Smooth muscle cell (in vitro differentiated cells): Measurements from ENCODE around the gene PIK3C2G. TPM values are rescaled to one million over a fixed set of nuclear protein-coding genes. Genes with fewer than 3 reads are reported as not detected.

Source experiments
- DNase-seq: peaks from one replicate; lab custom pipeline; 2025; ENCODE audit not compliant: unreplicated experiment; lab: John Stamatoyannopoulos, UW
- H2AFZ ChIP-seq: fragments of 200-600 bp; sonication (generic); 2 replicates; pipeline ENCODE4 v1.6.0; 2016; ENCODE audit warnings: antibody characterized with exemption, low read depth, mild to moderate bottlenecking
- H3F3A ChIP-seq: fragments of 200-600 bp; sonication (generic); 2 replicates; pipeline ENCODE4 v1.6.0; 2017; ENCODE audit warnings: antibody characterized with exemption, low read depth
- H3K27ac ChIP-seq: fragments of 200-600 bp; sonication (generic); 2 replicates; pipeline ENCODE4 v1.5.1; 2016; ENCODE audit warnings: low read depth, mild to moderate bottlenecking
- H3K27me3 ChIP-seq: fragments of 200-600 bp; sonication (generic); 2 replicates; pipeline ENCODE4 v1.6.1; 2016; ENCODE audit warnings: low read depth, mild to moderate bottlenecking
- H3K36me3 ChIP-seq: fragments of 200-600 bp; sonication (generic); 2 replicates; pipeline ENCODE4 v1.5.1; 2016; ENCODE audit warnings: low read depth
- H3K4me1 ChIP-seq: fragments of 200-600 bp; sonication (generic); 2 replicates; pipeline ENCODE4 v1.5.1; 2016; ENCODE audit warnings: low read depth
- H3K4me2 ChIP-seq: fragments of 200-600 bp; sonication (generic); 2 replicates; pipeline ENCODE4 v1.6.0; 2016; ENCODE audit warnings: mild to moderate bottlenecking
- H3K4me3 ChIP-seq: fragments of 200-600 bp; sonication (generic); 2 replicates; pipeline ENCODE4 v1.5.1; 2016; ENCODE audit warnings: mild to moderate bottlenecking
- H3K79me2 ChIP-seq: fragments of 200-600 bp; sonication (generic); 2 replicates; pipeline ENCODE4 v1.6.0; 2016; ENCODE audit warnings: low read depth, mild to moderate bottlenecking
- H3K9ac ChIP-seq: fragments of 200-600 bp; sonication (generic); 2 replicates; pipeline ENCODE4 v1.6.0; 2016; ENCODE audit warnings: low read depth
- H3K9me3 ChIP-seq: fragments of 200-600 bp; sonication (generic); replicated peaks from 2 replicates; pipeline ENCODE4 v1.5.1; 2016; ENCODE audit warnings: low read depth
- H4K20me1 ChIP-seq: fragments of 200-600 bp; sonication (generic); 2 replicates; pipeline ENCODE4 v1.6.0; 2016; ENCODE audit warnings: low read depth
- CTCF ChIP-seq: fragments of 200-600 bp; sonication (generic); IDR thresholded peaks from 2 replicates; pipeline ENCODE4 v1.5.1; 2017; ENCODE audit warnings: borderline replicate concordance, mild to moderate bottlenecking, antibody characterized with exemption; ENCODE audit not compliant: insufficient read depth, poor library complexity, severe bottlenecking
- WGBS: methylation state at CpG from one replicate; pipeline ENCODE4 v1.1.7; 2016; ENCODE audit warnings: low lambda C conversion rate; 5-methylcytosine and 5-hydroxymethylcytosine counted together
- polyA plus RNA-seq: library from polyadenylated mRNA; unstranded; fragments of >200 nt; fragmentation: Nextera tagmentation; extraction: Ambion mirVana; gene quantifications from 2 replicates; pipeline ENCODE4 v1.2.1, GENCODE V29; 2016
- total RNA-seq: library from RNA; depleted of rRNA; stranded (reverse); fragments of >200 nt; gene quantifications from 2 replicates; pipeline ENCODE4 v1.2.3, GENCODE V29; 2014

PIK3C2G gene
- total and polyA plus RNA-seq, 2 experiments from 2014 or later = 0.63 TPM; not detected in 1

- H4K20me1 ChIP-seq = no peaks in the 10 kb centered on the region
- peak overlapping the region; percentile 18 for H2AFZ ChIP-seq
- no peak for TF ChIP-seq CTCF
- 48% methylated on average over 3 of the region's 3 CpGs for WGBS
- H3K79me2 ChIP-seq = no peaks in the 10 kb centered on the region
- no peaks in the 10 kb centered on the region for H3K27me3 ChIP-seq
- H3K9me3 ChIP-seq = no peaks in the 10 kb centered on the region
- no peak overlapping the region for H3K9ac ChIP-seq
- H3K4me3 ChIP-seq = no peak overlapping the region
- H3K4me2 ChIP-seq = no peak overlapping the region
- H3K4me1 ChIP-seq = no peaks in the 10 kb centered on the region
- no peak overlapping the region for H3K27ac ChIP-seq
- H3F3A ChIP-seq = no peaks in the 10 kb centered on the region
- DNase-seq = no peak
- no peaks in the 10 kb centered on the region for H3K36me3 ChIP-seq
Observed at GRCh38 chr12:18439541-18439940, 178.2 kb downstream of the PIK3C2G start.

- Histone ChIP-seq H3K27ac (no peak overlapping the region), H3K9ac (no peak overlapping the region), H3K36me3 (no peaks in the 10 kb centered on the region), H3K9me3 (no peaks in the 10 kb centered on the region), H3K4me3 (no peak overlapping the region), H3K4me2 (no peak overlapping the region), H3K4me1 (no peaks in the 10 kb centered on the region), H3F3A (no peaks in the 10 kb centered on the region), H2AFZ (no peak overlapping the region), H3K27me3 (no peaks in the 10 kb centered on the region), H3K79me2 (no peaks in the 10 kb centered on the region), H4K20me1 (no peaks in the 10 kb centered on the region)
- WGBS = 84% methylated on average over 5 of the region's 5 CpGs
- TF ChIP-seq CTCF = no peak
- DNase-seq = no peak
Observed at GRCh38 chr12:18443768-18444437, 182.6 kb downstream of the PIK3C2G start.

- H3K9ac ChIP-seq = no peak overlapping the region
- TF ChIP-seq CTCF = no peak
- no peaks in the 10 kb centered on the region for H4K20me1 ChIP-seq
- no peak overlapping the region for H2AFZ ChIP-seq
- no peaks in the 10 kb centered on the region for H3F3A ChIP-seq
- no peak for DNase-seq
- H3K4me1 ChIP-seq = no peaks in the 10 kb centered on the region
- no peaks in the 10 kb centered on the region for H3K36me3 ChIP-seq
- H3K27me3 ChIP-seq = no peaks in the 10 kb centered on the region
- WGBS = 50% methylated on average over 3 of the region's 3 CpGs
- no peak overlapping the region for H3K4me3 ChIP-seq
- H3K4me2 ChIP-seq = no peak overlapping the region
- H3K9me3 ChIP-seq = no peaks in the 10 kb centered on the region
- H3K27ac ChIP-seq = no peak overlapping the region
- no peaks in the 10 kb centered on the region for H3K79me2 ChIP-seq
Observed at GRCh38 chr12:18446061-18446644, 184.8 kb downstream of the PIK3C2G start.

GRCh38 chr12:18454330-18454729, 193.0 kb downstream of the PIK3C2G start:
- no peak overlapping the region for H3K9ac ChIP-seq
- no peak overlapping the region for H3K4me3 ChIP-seq
- H3K79me2 ChIP-seq = no peaks in the 10 kb centered on the region
- no peaks in the 10 kb centered on the region for H3K27me3 ChIP-seq
- H2AFZ ChIP-seq = no peak overlapping the region
- H3K4me2 ChIP-seq = no peak overlapping the region
- H4K20me1 ChIP-seq = no peaks in the 10 kb centered on the region
- no peak for DNase-seq
- no peaks in the 10 kb centered on the region for H3K36me3 ChIP-seq
- TF ChIP-seq CTCF = no peak
- H3F3A ChIP-seq = no peaks in the 10 kb centered on the region
- WGBS = 6% methylated on average over 1 of the region's 1 CpG
- H3K4me1 ChIP-seq = peaks cover 11% of the 10 kb centered on the region
- H3K9me3 ChIP-seq = no peaks in the 10 kb centered on the region
- no peak overlapping the region for H3K27ac ChIP-seq
